ENCODE measurements around the gene PLEKHD1.

Gene PLEKHD1

DNA sequence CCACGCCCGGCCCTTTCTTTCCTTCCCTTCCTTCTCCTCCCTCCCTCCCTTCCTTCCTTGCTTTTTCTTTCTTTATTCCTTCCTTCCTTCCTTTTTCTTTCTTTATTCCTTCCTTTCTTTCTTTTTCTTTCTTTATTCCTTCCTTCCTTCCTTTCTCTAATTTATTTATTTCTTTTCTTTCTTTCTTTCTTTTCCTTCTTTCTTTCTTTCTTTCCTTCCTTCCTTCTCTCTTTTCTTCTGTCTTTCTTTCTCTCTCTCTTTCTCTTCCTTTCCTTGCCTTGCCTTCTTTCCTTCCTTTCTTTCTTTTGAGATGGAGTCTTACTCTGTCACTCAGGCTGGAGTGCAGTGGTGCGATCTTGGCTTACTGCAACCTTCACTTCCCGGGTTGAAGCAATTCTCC is 74.2 kb downstream of the PLEKHD1 start:
- no peak for DNase-seq

DNA sequence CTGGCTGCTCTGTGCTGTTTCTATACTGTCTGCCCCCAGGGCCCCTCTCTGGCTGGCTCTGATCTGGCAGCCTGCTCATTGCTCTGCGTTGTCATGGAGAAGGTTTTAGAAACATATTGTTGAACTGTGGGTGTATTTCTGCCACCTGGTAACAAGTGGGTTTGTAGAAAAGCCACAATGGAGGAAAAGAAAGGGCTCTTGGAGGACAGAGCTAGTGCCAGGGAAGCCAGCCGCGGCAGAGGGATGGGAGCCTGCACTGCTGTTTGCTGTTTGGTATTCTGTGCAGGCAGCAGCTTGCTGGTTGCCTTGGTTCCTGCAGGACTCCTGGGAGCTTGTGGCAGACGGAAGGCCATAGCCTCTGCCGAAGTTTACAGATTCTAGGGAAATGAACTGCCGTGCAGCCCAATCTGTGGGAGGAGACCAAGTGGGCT is 75.1 kb downstream of the PLEKHD1 start:
- DNase-seq: no peak

DNA sequence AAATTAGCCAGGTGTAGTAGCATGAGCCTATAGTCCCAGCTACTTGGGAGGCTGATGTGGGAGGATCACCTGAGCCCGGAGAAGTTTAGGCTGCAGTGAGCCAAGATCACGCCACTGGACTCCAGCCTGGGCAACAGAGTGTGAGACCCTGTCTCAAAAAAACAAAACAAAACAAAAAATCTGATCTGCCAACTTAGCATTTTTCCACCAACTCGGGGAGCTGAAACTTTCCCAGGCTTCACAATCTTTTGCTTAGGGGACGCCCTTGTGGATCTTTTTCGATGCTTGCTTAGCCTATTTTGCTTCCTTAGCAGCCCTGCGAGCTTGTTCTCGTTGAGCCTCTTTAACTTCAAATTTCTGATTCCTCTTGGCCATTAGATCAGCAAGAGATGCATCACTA is 76.3 kb downstream of the PLEKHD1 start:
- no peak for DNase-seq

DNA sequence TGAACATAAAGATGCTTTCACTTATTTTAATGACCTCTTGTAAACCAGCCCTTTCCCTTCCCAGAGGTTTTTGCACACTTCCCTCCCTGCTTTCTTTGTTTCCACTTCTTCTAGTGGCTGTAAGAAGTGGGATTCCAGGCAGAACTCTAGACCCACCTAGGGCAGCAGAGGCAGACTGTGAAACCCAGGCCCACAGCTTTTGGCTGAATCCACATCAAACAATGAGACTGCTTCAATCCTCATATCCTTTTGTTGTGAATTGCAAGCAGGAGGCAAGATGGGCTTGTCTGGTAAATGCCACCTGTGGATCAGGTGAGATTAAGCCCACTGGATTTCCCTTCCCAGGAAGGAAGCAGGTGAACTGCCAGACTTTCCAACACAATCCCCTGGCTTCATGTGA is 77.4 kb downstream of the PLEKHD1 start:
- DNase-seq: no peak

DNA sequence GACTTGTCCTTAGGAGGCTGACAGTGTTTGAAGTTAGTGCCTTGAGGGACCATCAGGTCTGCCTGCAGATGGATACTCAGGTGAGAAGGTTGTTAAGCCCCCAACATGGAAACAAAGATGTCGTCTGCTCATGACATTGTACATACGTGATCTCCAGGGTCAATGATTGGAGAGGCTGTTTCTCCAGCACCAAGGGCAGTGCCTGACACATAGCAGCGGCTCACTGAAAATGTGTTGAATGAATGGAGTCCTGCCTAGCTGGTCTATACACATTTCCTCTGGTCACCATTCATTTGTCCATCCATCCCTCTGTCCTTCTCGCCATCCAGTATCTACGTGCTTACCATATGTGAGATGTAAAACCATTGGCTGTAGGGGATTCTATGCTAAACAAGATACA is 83.0 kb downstream of the PLEKHD1 start:
- DNase-seq: no peak

DNA sequence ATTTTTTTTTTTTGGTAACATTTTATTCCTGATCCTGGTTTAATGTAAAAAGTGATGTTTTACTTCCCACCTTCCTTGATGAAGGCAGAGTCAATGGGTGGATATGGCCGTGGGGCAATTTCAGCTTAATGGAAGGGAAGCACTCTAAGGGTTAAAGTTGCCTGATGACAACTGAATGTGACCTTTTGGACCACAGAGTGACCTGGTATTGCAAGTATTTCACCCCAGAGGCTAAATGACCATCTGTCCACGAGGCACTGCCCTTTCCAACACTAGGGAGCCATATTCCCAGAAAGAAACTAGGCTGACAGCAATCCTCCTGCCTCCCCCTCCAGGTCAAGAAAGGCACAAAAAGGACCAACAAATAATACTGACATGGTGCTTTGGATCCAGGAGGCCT is 85.3 kb downstream of the PLEKHD1 start:
- no peak for DNase-seq

DNA sequence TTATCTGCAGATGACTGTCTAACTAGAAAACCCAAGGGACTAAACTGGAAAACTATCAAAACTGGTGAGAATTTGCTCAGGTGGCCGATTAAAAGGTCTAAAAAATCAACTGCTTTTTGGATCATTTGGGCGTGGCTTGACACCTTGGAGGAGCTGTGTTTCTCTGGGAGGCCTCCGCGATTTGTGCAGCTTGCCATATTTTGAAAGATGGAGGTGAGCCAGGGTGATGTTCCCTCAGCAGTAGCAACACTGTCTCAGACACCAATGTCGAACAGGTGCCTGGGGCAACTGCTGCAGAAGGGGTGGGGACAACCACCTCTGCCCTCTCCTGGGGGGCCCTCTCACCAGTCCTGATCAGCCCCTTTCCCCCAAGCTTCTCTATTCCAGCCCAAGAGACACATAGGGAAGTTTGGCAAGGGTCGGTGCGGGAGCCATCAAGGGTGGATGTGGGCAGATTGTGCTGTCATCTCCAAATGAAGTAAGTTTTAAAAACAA is 86.4 kb downstream of the PLEKHD1 start:
- DNase-seq: no peak

DNA sequence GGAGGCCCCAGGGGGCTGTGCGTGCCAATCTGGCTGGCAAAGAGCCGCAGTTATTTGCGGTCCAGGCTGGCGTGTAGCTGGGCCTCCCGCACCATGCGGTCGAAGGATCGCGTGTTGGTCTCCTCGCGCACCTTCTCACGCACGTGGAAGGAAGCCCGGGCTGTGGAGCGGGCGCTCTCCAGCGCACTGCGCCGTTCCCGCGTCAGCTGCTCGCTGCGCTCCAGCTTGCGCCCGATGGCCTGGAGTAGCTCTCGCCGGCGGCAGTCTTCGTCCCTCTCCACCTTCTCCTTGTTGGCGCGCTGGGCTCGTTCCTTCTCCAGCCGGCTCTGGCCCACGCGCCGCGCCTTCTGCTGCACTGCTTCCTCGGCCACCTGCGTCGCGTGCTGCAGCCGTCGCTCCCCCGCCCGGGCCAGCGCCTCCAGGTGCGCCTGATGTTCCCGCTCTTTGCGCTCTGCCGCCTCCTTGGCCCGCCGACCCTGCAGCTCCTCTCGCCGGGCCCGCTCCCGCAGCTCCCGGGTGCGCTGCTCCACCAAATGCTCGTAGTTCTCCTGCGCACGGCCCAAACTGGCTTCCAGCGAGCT is 87.0 kb downstream of the PLEKHD1 start:
- DNase-seq: peak in 1 of 5 experiments; percentile 22

DNA sequence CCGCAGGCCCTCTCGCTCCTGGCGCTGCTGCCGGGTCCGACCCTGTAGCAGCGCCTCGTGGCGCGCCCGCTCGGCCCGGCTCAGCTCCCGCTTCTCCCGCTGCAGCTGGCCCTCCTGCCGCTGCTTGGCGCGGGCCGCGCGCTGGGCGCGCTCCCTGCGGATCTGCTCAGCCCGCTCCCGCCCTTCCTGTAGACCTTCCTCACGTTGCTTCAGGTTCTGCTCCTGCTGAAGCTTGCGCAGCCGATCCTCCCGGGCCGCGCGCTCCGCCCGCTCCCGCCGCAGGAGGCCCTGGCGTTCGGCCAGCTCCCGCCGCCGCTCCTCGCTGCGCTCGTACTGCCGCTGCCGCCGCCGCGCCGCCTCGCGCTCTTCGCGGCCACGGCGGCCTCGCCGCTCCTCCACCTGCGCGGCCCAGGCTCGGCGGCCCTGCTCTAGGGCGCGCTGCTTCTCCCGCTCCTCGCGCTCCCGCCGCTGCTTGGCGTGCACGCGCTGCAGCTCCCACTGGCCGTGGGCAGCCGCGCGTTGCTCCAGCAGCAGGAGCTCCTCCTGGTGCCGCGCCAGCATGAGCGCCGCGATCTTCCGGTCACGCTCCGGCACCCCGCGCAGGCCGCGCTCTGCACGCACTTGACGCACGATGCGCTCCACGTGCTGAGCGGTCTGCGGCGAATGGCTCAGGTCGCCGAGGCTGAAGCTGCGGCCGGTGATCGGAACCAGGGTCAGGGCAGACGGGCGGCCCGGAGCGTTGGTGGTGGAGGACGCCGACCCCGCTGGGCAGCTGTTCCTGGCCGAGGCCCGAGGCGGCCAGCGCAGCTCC is 87.7 kb downstream of the PLEKHD1 start:
- DNase-seq: peak in 1 of 5 experiments; percentile 45

DNA sequence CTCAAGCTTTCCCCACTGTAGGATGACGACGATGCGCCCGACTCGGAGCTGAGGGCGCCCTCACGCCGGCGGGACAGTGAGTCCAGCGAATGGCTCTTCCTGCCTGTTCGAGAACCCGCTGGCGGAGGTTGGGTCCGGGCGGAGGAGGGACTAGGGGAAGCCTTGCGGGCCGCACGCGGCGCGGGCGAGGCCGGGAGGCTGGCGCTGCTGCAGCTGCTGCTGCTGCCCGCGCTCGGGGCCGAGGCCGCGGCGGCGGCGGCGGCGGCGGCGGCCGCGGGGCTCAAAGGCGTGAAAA is 88.3 kb downstream of the PLEKHD1 start:
- no peak for DNase-seq

DNA sequence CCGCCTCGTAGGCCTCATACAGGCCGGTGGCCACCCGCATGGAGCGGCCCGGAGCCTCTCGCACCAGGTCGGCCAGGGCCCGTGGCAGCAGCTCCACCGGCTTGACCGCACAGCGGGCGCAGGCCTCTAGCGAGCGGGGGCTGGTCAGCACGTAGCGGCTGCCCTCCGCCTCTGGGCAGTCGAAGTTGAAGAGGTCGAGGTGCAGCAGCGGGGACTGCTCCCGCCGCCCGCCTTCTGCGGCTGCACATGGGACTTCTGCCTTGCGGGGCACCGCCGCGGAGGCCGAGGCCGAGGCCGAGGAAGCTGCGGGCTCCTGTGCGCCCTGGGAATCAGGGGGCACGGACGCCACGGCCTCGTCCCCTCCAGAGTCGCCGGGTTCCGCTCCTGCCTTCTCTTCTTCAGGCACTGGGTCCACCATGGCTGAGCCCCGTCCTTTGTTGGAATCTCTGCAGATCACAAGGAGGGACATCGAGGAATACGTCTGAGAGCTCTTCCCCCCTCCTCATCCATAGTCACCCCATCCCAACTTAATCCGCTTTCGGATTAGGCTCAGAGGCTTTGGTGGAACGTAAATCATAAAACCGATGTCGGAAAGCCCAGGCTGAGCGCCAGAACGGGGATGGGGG is 88.8 kb downstream of the PLEKHD1 start:
- DNase-seq: no peak

DNA sequence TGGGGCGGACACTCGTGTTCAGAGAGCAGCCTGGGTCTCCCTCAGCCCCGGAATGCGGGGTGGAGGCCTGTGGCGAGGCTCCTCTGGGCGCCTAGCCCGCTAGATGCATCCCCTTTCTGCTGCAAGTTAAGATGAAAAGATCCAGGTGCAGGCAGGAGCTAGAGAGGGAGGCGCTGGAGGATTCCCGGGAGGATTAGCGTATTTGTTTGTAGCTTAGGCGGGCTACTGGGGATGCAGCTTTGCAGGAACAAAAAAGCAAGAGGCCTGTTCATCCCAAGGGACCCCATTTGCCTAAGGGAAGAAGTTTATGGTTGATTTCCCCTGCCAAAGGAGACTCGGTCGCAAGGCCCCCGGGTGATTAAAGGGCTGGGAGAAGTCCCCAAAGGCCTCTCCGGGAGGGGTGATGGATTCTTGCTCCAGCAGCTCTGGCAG is 89.3 kb downstream of the PLEKHD1 start:
- no peak for DNase-seq

DNA sequence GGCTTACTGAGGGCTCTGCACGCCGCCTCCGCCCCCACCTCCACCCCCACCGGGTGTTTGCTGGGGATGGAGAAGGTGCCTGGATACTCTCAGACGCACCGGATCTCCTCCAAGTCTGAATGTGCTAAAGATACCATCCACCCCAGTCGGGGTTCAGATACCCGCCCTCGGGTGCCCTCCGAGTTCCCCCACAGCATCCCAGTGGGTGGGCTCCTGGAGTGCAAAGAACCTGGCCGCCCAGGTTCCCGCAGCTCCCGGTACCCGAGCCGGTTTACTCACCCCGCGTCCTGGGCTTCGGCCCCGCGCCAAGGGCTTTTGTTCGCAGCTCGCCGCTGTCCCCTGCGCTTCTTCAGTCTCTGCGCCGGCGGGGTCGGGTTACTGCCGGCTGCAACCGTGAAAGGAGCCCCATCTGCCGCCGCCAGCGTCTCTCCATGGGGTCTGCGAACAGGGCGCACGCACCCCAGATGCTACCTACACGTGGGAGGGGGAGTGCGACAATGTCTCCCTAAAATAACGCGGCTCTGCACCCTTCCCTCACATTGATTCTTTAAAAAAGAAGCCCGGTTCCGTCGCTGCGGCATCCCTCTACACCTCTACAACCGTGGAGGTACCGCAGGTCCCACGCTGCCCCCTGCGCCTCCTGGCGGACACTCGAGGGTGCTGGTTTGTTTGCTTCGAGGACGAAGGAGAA is 89.9 kb downstream of the PLEKHD1 start, which contains the start of gene CCDC177:
CCDC177 (minus strand) TSS at position 609 of the 691 bp plus-strand sequence. CDS start 1,249 bp downstream, outside the sequence.
- peak; percentile 35 to 69 (median 58) for DNase-seq

DNA sequence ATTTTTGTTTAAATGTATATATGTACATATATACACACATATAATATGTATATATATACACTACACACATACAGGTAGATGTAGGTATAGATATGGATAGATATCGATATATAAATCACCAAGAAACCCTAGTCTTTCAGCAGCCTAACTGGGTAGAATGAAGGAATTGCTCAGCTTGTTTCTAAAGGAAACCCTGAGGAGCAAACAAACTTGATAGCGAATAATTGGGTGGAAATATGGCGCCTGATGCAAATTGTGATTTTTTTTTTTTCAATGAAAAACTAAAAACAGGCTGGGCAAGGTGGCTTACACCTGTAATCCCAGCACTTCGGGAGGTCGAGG is 90.4 kb downstream of the PLEKHD1 start:
- DNase-seq: no peak

DNA sequence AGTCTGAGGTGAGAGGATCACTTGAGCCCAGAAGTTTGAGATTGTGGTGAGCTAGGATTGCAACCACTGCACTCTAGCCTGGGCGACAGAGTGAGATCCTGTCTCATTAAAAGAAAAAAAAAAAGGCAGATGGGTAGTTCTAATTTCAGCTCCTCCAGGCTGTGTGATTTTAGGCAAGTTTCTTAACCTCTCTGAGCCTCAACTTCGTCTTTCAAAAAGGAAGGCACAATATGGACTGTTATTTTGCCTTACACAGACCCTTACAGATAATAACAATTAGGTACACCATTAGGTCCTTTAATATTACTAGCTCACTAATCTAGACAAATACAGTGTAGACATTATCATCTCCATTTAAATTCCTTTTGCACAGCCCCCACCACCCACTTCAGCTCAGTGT is 94.9 kb downstream of the PLEKHD1 start:
- no peak for DNase-seq

DNA sequence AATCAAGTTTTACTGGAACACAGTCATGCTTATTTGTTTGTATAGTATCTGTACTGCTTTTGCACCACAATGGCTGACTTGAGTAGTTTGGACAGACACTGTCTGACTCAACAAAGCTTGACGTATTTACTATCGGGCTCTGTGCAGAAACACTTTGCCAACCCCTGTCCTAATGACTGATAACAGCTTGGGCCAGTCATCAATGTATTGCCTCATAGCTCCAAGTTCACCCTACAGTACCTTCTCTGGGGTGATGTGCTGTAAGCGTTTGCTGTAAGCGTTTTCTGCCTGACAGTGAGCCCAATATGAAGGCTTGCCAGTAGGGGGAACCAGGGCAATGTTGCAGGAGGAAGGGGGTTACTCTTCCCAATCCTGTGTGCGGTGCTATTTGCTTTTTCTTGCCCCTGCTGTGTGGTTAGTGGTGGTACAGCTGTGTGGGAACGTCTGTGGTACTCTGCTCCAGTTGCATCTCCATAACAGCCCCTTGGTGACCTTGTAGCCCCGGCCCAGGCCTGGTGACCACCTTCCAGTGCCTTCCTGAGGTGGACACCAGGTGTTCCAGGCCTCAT is 95.6 kb downstream of the PLEKHD1 start:
- DNase-seq: peak in 1 of 5 experiments; percentile 30

All from T-helper 2 cell (primary cell).